ENCODE data around the gene FMO1.
"Not testable (repeated sequence)": the region's sequence is repeated elsewhere in the genome, so short reads cannot be mapped to it uniquely, and the experiment has no call there.

The FMO1 gene, protein sequence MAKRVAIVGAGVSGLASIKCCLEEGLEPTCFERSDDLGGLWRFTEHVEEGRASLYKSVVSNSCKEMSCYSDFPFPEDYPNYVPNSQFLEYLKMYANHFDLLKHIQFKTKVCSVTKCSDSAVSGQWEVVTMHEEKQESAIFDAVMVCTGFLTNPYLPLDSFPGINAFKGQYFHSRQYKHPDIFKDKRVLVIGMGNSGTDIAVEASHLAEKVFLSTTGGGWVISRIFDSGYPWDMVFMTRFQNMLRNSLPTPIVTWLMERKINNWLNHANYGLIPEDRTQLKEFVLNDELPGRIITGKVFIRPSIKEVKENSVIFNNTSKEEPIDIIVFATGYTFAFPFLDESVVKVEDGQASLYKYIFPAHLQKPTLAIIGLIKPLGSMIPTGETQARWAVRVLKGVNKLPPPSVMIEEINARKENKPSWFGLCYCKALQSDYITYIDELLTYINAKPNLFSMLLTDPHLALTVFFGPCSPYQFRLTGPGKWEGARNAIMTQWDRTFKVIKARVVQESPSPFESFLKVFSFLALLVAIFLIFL

DNA sequence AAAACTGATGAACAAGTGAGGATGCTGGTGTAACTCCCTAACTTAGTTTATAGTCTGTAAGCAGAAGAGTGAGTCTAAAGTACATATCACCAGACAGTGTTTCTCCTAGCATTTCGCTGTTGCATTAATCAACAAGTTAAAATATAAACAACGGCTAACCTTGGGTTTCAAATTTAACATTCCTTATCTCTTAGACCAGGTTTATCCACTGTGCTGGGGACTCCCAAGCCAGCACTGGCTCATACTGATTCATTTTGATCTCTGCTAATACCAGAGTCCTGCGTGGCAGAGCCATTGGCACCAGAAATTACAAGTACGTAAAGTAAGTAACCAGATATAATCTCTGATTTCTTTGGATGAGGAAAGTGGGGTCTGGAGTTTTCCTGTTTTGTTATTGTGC, at the start of gene FMO1:
Gene FMO1 (plus strand): TSS at position 193 of the 400 bp plus-strand sequence. CDS start 9,594 bp downstream, outside the sequence.
- no peak for DNase-seq

DNA sequence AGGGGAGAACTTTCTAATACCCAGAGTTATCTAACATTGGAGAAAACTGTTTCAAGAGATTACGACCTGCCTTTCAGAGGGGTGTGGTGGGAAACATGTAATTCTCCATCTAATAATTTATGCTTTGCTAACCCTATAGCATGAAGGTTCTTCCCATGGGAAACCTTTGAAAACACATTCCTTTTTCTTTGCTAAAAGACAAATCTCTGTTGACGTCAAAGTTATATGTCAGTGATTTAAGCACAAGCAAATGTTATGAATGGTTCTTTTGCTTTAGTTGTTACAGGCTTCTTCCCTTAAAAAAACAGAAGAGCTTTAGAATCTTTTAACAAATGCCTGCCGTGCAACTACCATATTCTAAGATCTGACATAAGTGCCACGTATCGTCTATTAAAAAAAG, 44.0 kb upstream of the FMO1 start:
- no peak for DNase-seq

DNA sequence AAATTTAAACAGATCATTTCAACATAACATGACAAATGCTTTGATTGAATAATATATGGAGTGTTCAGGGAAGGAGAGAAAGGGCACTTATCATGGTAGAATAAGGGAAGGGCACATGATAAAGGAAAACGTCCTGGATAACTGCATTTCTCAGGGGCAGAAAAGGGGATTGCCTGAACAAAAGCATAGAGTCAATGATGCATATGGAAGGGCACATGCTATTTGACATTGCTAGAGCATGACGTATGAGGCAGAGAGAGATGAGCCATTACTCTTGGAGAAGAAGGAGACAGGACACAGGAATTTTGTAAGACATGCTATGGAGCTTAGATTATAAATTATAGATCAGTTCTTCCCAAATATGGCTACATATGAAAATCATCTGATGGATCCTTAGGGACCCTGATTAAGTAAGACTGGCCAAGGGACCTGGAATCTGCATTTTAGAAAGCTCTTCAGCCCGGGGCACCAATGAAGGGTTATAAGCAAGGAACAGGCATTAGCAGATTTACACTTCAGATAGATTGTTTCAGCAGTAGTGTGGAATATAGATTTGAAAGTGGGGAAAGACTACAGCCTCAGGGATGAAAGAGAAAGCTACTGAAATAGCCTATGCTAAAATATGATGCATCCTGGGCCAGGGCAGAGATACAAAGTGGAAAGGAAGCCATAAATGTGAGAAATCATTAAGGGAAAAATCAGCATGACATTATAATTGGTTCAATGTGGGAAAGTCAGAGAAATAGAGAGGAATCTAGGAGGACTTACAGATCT, 41.9 kb upstream of the FMO1 start:
- no peak for DNase-seq

DNA sequence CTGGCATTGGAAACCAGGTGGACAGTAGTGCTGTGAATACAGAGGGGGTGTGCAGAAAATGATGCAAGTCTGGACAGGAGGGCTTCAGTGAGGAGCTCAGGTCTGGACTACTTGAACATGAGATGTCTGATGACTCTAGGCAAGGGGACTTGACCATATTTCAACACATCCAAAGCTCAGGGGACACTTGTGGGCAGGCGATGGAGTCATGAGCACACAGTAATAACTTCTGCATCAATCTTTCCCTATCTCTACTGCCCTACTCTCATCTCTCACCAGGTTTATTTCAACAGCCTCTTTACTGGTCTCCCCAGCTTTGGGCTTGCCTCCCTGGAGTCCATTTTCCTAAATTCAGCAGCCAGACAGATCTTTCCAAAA, 41.3 kb upstream of the FMO1 start:
- DNase-seq, result no peak

DNA sequence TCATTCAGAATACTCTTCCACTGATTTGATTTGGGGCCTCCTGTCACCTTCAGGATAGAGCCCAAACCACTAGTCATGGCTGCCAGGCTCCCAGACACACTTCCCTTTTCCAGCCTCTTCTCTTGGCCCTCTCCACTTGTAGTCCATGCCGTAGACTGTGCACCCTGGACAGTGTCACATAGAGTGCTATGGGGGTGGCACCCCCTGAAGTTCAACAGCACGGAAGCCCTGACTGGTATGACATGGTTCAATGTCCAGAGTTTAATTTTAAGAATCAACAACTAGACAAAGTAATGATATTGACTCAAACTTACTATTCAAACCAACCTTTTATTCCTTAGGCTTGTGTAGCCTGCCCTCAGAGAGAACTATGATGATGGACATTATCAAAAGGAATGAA, 40.9 kb upstream of the FMO1 start:
- DNase-seq, result no peak

DNA sequence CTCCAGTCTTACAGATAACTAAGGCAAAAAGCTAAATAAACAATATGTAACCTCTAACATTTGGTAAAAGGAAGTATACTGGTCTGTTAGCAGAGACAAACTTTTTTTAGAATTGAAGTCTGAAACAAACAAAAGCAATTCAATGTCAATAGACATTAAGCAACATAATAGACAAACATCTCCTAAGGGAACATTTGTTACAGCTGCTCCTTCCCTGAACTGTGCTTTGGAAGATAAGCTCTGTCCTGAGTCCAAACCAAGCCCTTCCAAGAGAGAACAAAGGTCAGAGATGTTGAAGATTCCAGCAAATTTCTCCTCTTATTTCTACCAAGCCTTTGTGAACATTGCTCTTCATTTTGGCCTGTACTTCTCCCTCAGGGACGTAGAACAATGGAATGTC, 37.9 kb upstream of the FMO1 start:
- no peak for DNase-seq

DNA sequence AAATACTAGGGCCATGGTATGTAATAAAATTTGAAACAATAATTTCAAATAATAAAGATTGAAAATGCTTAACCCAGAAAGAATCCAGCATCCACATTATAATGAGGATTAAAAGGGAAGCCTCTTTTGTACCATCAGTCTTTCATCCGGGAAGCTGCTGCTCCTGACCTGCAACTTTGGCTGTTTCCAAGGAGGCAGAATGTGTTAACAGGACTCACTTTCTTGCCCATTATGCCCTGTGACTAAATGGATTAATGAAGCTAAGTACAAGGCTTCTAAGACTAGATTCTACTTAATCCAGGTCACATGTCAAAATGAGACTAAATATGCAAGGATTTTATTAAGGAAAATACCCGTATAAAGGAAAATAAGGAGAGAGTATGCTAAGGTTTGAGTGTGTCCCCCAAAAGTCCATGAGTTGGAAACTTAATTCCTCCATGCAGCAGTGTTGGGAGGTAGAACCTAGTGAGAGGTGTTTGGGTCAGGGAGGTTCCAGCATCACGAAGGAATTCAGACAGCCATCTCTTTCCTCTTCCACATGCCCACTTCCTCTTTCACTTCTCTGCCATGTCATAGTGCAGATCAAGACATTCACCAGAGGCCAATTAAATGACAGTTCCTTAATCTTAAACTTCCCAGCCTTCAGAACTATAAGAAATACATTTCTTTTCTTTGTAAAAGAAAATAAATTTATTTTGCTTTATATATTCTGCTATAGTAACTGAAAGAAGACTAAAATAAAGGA, 35.5 kb upstream of the FMO1 start:
- no peak for DNase-seq

DNA sequence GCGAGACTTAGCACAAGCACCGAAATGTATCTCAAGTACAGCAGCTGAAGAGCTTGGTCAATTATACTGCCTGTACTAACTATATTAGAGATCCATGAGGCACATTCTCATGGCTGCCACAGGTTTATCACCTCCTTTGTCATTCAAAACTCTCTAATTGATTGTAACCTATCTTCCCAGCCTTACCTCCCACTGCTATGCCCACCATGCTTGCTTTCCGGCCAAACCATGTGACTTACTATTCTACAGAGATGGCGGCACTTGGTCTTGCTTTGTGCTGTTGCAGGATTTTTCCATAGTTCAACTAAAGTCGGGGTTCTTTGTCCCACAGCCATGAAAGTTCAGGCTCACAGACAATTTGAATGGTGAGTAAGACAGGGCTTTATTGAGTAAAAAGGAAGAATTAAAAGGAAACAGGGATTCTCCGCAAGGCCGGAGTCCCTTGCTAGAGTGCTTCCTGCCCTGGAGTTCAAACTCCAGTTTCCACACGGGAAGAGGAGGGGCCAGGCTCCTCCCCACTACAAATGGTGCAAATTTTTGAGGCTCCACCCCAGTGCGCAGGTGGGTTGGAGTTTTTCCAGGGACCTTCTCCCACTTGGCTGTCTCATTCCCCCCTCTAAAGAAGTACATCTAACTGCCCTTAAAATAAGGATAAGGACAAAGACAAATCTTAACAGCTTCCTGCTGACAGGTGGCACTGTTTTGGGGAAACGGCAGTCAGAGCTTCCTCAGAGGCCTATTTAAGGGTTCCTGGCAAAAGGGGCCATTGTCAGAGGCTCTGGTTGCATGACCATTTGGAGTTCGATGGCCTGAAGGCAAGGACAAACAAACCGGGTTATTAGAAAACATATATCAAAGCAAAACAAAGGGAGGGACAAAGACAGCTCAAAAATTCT, 34.5 kb upstream of the FMO1 start:
- DNase-seq, result no peak

DNA sequence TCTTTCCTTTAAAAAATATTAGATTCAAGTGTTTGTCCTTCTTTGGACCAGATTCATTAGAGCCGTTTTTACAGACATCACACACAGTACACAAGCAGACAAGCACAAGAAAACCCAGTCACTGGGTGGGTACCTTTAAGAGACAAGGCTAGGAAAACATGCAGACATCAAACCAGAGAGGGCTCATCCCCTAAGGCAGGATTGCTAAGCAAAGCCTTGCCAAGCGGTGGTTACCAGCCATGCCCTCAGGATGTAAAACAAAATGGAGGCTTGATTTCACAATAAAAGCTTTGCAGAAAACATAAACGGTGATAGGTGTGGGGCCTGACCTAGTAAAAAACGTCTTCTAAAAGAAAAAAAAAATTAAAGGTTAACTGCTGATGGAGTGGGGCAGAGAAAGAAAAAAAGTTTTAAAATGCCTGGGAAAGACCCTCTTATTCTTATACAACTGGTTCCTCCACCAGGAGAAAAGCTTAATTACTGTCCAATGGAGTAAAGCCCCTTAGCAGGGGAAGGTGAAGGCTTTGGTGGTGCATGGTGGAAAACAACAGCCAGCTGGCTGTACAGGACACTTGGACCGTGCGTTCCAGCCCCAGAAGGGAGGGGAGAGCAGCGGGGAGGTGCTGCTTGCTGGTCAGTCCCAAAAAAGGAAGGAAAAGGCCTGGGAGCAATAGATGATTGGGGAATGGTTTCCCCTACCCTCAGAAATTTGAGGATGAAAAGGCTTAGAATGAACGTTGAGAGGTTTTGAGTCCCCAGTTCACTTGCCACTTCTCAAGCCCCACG, 30.4 kb upstream of the FMO1 start:
- DNase-seq, result no peak

DNA sequence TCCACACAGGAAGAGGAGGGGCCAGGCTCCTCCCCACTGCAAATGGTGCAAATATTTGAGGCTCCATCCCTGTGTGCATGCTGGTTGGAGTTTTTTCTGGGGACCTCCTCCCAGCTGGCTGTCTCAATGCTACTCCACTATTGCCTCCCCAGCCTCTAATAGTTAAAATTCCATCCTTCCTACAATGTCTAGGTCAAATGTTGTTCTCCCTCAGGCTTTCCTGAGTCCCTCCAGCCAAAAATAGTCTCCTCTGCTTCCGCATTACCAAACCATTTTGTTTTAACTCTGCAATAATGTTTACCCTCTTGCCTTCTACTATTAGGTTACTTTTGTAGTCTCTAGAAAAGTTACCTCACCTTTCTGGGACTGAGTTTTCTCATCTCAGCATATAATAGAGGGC, 29.6 kb upstream of the FMO1 start:
- no peak for DNase-seq

DNA sequence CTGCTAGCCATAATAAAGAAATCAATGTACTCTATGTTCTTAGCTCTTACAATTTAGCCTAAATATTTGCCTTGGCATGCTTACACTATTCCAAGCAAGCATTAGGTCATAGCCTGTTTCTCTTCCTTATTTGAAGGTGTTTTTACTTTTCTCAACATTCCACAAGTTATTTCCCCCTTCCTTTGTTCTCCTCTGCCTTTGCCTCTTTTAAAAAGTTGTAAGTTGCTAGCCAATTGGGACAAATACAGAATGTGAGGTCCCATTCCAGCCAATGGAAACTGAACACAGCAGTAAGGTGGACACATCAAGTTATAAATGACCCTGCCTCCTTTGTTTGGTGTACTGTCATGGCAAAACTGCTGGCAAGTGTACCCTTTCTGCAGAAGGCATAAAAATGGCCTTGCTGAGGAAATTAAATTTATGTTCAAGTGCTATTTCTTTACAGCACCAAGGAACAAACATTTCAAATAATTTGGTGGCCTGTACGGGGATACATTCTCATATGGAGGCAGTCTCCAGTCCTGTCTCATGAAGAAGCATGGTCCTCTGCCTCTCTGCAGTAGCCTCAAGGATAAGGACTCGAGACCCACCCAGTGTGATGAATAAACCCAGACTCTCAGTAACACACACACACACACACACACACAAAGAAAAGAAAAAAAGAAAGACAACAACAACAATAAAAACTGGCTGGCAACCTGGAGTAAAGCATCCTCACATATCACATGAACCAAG, 28.8 kb upstream of the FMO1 start:
- DNase-seq, result no peak

DNA sequence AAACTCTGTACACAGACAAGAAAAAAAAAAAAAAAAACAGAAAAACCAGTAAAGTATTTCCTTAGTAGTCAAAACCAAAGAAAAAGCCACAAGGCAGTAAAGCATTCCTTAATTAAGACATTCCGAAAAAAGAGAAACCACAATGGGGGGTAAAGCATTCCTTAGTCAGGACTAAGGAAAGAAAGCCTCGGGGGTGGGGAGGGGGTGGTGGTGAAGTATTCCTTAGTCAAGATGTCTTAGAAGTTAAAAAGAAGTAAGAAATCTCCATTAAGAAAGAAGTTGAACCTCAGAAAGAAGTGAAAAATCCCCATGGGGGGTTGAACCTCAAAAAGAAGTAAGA, 28.2 kb upstream of the FMO1 start:
- DNase-seq, result no peak

DNA sequence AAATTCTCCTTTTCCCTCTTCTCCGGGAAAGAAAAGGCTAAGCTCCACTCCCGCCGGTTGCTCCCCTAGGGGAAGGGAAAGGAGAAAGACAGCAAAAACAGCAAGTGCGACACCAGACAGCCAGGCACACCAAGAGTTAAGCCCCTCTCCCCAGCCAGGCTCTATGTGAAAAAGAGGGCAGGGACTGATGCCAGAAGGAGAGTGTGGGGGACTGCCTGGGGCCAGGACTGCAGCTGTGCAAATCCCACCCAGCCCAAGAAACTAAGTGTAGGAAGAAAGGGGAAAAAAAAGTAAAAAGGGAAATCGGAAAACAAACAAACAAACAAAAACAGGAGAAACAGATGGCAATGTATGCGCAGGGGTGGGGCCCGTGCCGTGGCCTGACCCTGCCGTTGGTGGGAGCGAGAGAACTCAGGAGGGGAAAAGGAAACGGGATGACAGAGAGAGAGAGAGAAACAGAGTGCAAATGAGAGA, 27.7 kb upstream of the FMO1 start:
- DNase-seq, result no peak

DNA sequence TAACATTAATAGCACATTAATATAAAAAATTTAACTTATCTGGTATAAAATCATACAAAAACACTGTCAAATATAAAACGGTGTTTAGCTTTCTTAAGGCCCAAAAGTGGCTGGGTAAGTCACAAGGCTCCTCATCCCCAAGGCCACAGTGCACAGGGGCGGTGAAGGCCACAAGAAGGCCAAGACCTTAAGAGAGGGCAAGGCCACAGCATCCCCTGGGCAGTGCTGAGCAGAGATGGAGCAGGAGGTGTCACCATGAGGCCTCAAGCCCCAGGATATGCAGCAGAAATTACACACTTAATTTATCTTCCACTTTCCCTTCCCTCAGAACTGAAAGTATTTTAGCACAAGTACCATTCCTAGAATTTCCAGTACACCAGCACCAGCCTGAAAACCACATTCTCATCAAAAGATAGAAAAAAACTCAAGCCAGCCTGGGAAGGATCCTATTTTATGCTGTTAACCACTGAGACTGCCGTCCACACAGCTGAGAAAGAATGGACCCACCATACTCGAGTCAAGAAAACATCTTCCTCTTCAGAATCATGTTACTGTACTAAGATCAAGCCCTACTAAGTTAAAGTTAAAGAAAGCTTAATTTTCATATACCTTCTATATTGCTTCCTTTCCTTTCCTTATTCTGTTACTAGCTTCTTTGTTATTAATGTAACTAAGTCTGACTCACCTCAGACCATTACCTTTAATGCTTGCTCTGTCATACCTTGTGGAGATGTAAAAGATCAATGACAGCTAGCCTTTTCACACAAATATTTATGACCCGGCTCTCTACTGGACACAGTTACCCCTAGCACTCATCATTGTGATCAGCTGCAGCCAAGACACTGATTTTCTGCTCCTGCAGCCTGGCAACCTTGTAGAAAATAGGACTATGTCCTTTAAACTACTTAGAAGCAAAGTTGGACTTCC, 26.4 kb upstream of the FMO1 start:
- no peak for DNase-seq

DNA sequence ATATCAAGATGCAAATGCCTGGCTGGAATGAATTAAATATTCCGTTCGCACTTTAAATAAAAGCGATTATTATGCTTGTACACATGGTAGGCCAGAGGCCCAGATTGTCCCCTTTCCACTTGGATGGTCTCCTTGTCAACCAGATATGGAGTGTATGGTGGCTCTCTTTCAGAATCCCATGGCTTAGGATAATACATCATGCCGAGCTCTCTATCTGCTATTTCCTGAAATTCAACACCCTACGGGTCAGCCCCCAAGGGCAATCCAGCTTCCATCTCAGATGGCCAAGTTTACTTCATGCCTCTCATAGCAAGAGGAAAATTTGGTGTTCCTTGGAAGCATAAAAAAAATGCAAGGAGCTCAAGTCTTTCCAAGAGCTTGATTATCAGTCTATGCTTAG, 25.4 kb upstream of the FMO1 start:
- DNase-seq, result no peak

DNA sequence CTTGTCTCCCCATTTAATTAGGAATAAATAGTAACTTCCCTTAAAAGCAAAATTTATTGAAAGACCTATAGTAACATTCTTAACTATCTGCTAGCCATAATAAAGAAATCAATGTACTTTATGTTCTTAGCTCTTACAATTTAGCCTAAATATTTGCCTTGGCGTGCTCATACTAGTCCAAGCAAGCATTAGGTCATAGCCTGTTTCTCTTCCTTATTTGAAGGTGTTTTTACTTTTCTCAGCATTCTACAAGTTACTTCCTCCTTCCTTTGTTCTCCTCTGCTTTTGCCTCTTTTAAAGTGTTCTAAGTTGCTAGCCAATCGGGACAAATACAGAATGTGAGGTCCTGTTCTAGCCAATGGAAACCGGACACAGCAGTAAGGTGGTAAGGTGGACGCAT, 24.0 kb upstream of the FMO1 start:
- DNase-seq, result not testable (repeated sequence)

DNA sequence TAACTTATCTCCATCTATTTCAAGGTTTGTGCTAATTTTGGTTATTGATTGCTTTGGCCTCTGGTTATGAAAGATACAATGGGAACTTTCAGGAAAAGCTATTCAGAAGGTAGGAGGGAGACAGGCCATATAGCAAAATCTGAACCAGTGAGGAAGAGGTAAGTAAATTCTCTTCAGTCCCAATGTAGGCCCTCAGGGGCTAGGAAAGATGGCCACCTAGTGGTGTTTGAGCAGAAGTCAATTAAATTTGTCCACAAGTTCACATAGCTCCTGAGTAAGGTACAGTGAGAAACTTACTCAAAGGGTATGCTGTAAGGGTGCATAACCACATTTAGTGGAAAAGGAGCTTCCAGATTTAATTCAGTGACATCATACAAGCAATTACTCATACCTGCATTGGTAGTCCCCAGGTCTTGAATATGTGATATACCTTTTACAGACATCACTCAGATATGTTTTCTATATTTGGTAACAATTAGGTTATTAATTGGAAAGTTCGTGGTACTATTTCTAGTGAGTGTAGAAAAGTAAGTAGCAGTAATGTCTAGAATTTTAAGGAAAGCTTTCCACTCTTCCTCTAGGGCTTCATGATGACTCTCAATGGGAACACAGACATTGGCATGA, 21.4 kb upstream of the FMO1 start:
- DNase-seq, result peak; percentile 60

DNA sequence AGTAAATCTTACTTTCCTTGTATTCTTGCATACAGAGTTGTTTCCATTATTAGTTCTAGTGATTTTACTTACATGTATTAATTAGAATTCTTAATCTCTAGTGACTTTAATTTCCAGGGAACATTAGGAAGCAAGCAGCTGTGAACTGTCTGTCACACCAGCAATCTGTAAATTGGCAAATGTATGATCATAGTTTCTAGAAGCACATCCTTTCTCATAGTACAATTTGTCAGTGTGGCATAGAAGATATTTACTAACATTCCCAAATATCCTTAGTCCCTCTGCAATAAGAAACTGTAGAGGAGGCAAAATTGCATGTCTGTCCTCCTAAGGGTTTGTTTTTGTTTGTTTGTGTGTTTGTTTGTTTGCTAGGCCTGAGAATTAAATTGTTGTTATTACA, 17.0 kb upstream of the FMO1 start:
- no peak for DNase-seq

DNA sequence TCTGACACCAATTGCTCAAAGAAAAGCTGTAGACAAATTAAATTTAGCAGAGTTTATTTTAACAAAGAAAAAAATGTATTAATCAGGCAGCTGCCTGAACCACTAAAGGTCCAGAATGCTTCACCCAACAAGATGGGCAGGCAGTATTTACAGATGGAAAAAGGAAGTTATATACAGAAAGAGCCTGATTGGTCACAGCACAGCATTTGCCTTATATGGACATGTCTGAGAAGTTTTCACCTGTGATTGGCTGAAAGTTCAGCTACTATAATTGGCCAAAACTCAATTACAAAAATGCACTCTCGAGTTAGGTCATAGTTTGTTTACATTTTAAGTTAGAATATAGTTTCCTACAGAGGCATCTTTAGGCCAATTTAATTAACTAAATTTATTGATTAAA, 15.1 kb upstream of the FMO1 start:
- no peak for DNase-seq

Data from NCI-H748 treated with DMSO at 0.1 percent for 48 hours (cell line).